ENCODE measurements around the gene NPTN.

The NPTN gene

GRCh38 chr15:73633111-73633990 is at the start of gene NPTN:
Gene NPTN (minus strand): TSS chr15:73633389. CDS start chr15:73633215, 174 bp downstream.
- peaks cover 24% of the 10 kb centered on the region for H3K4me1 ChIP-seq (ENCODE audit: control insufficient read depth, insufficient read depth, low read length)
- peak within 1 kb of the TSS; percentile 49 for H3K4me3 ChIP-seq (ENCODE audit: low read length)
- H3K27me3 ChIP-seq (ENCODE audit: control insufficient read depth, insufficient read depth, low read length), result no peaks in the 10 kb centered on the region
- H3K9me3 ChIP-seq (ENCODE audit: control insufficient read depth, low read length), result no peaks in the 10 kb centered on the region
- H3K9ac ChIP-seq (ENCODE audit: low read length), result peak within 1 kb of the TSS; percentile 86
- no peaks in the 10 kb centered on the region for H3K36me3 ChIP-seq (ENCODE audit: control insufficient read depth, insufficient read depth, low read length)

GRCh38 chr15:73682600-73683090 is 49.5 kb upstream of the NPTN start:
- no peaks in the 10 kb centered on the region for H3K36me3 ChIP-seq (ENCODE audit: control insufficient read depth, insufficient read depth, low read length)
- H3K9ac ChIP-seq (ENCODE audit: low read length), result no peak overlapping the region
- no peaks in the 10 kb centered on the region for H3K9me3 ChIP-seq (ENCODE audit: control insufficient read depth, low read length)
- no peak overlapping the region for H3K4me3 ChIP-seq (ENCODE audit: low read length)
- H3K27me3 ChIP-seq (ENCODE audit: control insufficient read depth, insufficient read depth, low read length), result no peaks in the 10 kb centered on the region
- H3K4me1 ChIP-seq (ENCODE audit: control insufficient read depth, insufficient read depth, low read length), result peaks cover 8% of the 10 kb centered on the region

GRCh38 chr15:73681856-73682599 is 48.8 kb upstream of the NPTN start:
- peaks cover 8% of the 10 kb centered on the region for H3K4me1 ChIP-seq (ENCODE audit: control insufficient read depth, insufficient read depth, low read length)
- H3K36me3 ChIP-seq (ENCODE audit: control insufficient read depth, insufficient read depth, low read length), result no peaks in the 10 kb centered on the region
- no peaks in the 10 kb centered on the region for H3K9me3 ChIP-seq (ENCODE audit: control insufficient read depth, low read length)
- H3K9ac ChIP-seq (ENCODE audit: low read length), result no peak overlapping the region
- H3K27me3 ChIP-seq (ENCODE audit: control insufficient read depth, insufficient read depth, low read length), result no peaks in the 10 kb centered on the region
- no peak overlapping the region for H3K4me3 ChIP-seq (ENCODE audit: low read length)

GRCh38 chr15:73681063-73681462 is 47.9 kb upstream of the NPTN start:
- H3K27me3 ChIP-seq (ENCODE audit: control insufficient read depth, insufficient read depth, low read length), result no peaks in the 10 kb centered on the region
- H3K4me3 ChIP-seq (ENCODE audit: low read length), result no peak overlapping the region
- no peaks in the 10 kb centered on the region for H3K9me3 ChIP-seq (ENCODE audit: control insufficient read depth, low read length)
- no peak overlapping the region for H3K9ac ChIP-seq (ENCODE audit: low read length)
- H3K4me1 ChIP-seq (ENCODE audit: control insufficient read depth, insufficient read depth, low read length), result peaks cover 8% of the 10 kb centered on the region
- H3K36me3 ChIP-seq (ENCODE audit: control insufficient read depth, insufficient read depth, low read length), result no peaks in the 10 kb centered on the region

GRCh38 chr15:73680549-73680948 is 47.4 kb upstream of the NPTN start:
- Histone ChIP-seq H3K27me3 (ENCODE audit: control insufficient read depth, insufficient read depth, low read length) (no peaks in the 10 kb centered on the region), H3K4me1 (ENCODE audit: control insufficient read depth, insufficient read depth, low read length) (peaks cover 8% of the 10 kb centered on the region), H3K36me3 (ENCODE audit: control insufficient read depth, insufficient read depth, low read length) (no peaks in the 10 kb centered on the region), H3K9me3 (ENCODE audit: control insufficient read depth, low read length) (no peaks in the 10 kb centered on the region), H3K4me3 (ENCODE audit: low read length) (no peak overlapping the region), H3K9ac (ENCODE audit: low read length) (no peak overlapping the region)

- peaks cover 8% of the 10 kb centered on the region for H3K4me1 ChIP-seq (ENCODE audit: control insufficient read depth, insufficient read depth, low read length)
- H3K36me3 ChIP-seq (ENCODE audit: control insufficient read depth, insufficient read depth, low read length), result no peaks in the 10 kb centered on the region
- H3K27me3 ChIP-seq (ENCODE audit: control insufficient read depth, insufficient read depth, low read length), result no peaks in the 10 kb centered on the region
- H3K9ac ChIP-seq (ENCODE audit: low read length), result no peak overlapping the region
- no peaks in the 10 kb centered on the region for H3K9me3 ChIP-seq (ENCODE audit: control insufficient read depth, low read length)
- H3K4me3 ChIP-seq (ENCODE audit: low read length), result no peak overlapping the region
Observed at GRCh38 chr15:73679964-73680363, 46.8 kb upstream of the NPTN start.

- Histone ChIP-seq H3K36me3 (ENCODE audit: control insufficient read depth, insufficient read depth, low read length) (no peaks in the 10 kb centered on the region), H3K9ac (ENCODE audit: low read length) (no peak overlapping the region), H3K27me3 (ENCODE audit: control insufficient read depth, insufficient read depth, low read length) (no peaks in the 10 kb centered on the region), H3K4me1 (ENCODE audit: control insufficient read depth, insufficient read depth, low read length) (peaks cover 8% of the 10 kb centered on the region), H3K9me3 (ENCODE audit: control insufficient read depth, low read length) (no peaks in the 10 kb centered on the region), H3K4me3 (ENCODE audit: low read length) (no peak overlapping the region)
Observed at GRCh38 chr15:73679180-73679579, 46.0 kb upstream of the NPTN start.

GRCh38 chr15:73678498-73678897 is 45.3 kb upstream of the NPTN start:
- H3K9me3 ChIP-seq (ENCODE audit: control insufficient read depth, low read length), result no peaks in the 10 kb centered on the region
- H3K9ac ChIP-seq (ENCODE audit: low read length), result no peak overlapping the region
- H3K27me3 ChIP-seq (ENCODE audit: control insufficient read depth, insufficient read depth, low read length), result no peaks in the 10 kb centered on the region
- peaks cover 4% of the 10 kb centered on the region for H3K4me1 ChIP-seq (ENCODE audit: control insufficient read depth, insufficient read depth, low read length)
- H3K36me3 ChIP-seq (ENCODE audit: control insufficient read depth, insufficient read depth, low read length), result no peaks in the 10 kb centered on the region
- H3K4me3 ChIP-seq (ENCODE audit: low read length), result no peak overlapping the region

GRCh38 chr15:73677733-73678132 is 44.5 kb upstream of the NPTN start:
- H3K4me1 ChIP-seq (ENCODE audit: control insufficient read depth, insufficient read depth, low read length), result no peaks in the 10 kb centered on the region
- H3K27me3 ChIP-seq (ENCODE audit: control insufficient read depth, insufficient read depth, low read length), result no peaks in the 10 kb centered on the region
- no peaks in the 10 kb centered on the region for H3K9me3 ChIP-seq (ENCODE audit: control insufficient read depth, low read length)
- H3K36me3 ChIP-seq (ENCODE audit: control insufficient read depth, insufficient read depth, low read length), result no peaks in the 10 kb centered on the region
- H3K4me3 ChIP-seq (ENCODE audit: low read length), result no peak overlapping the region
- H3K9ac ChIP-seq (ENCODE audit: low read length), result no peak overlapping the region

GRCh38 chr15:73677146-73677607 is 44.0 kb upstream of the NPTN start:
- Histone ChIP-seq H3K36me3 (ENCODE audit: control insufficient read depth, insufficient read depth, low read length) (no peaks in the 10 kb centered on the region), H3K9ac (ENCODE audit: low read length) (no peak overlapping the region), H3K27me3 (ENCODE audit: control insufficient read depth, insufficient read depth, low read length) (no peaks in the 10 kb centered on the region), H3K9me3 (ENCODE audit: control insufficient read depth, low read length) (no peaks in the 10 kb centered on the region), H3K4me3 (ENCODE audit: low read length) (no peak overlapping the region), H3K4me1 (ENCODE audit: control insufficient read depth, insufficient read depth, low read length) (no peaks in the 10 kb centered on the region)

- H3K4me3 ChIP-seq (ENCODE audit: low read length), result no peak overlapping the region
- H3K4me1 ChIP-seq (ENCODE audit: control insufficient read depth, insufficient read depth, low read length), result no peaks in the 10 kb centered on the region
- H3K9me3 ChIP-seq (ENCODE audit: control insufficient read depth, low read length), result no peaks in the 10 kb centered on the region
- H3K36me3 ChIP-seq (ENCODE audit: control insufficient read depth, insufficient read depth, low read length), result no peaks in the 10 kb centered on the region
- H3K9ac ChIP-seq (ENCODE audit: low read length), result no peak overlapping the region
- peaks cover 4% of the 10 kb centered on the region for H3K27me3 ChIP-seq (ENCODE audit: control insufficient read depth, insufficient read depth, low read length)
Observed at GRCh38 chr15:73674587-73674986, 41.4 kb upstream of the NPTN start.

GRCh38 chr15:73660455-73660854 is 27.3 kb upstream of the NPTN start:
- no peak overlapping the region for H3K9ac ChIP-seq (ENCODE audit: low read length)
- H3K9me3 ChIP-seq (ENCODE audit: control insufficient read depth, low read length), result no peaks in the 10 kb centered on the region
- no peaks in the 10 kb centered on the region for H3K4me1 ChIP-seq (ENCODE audit: control insufficient read depth, insufficient read depth, low read length)
- H3K4me3 ChIP-seq (ENCODE audit: low read length), result no peak overlapping the region
- H3K27me3 ChIP-seq (ENCODE audit: control insufficient read depth, insufficient read depth, low read length), result no peaks in the 10 kb centered on the region
- H3K36me3 ChIP-seq (ENCODE audit: control insufficient read depth, insufficient read depth, low read length), result no peaks in the 10 kb centered on the region
